Measurements from ENCODE around the gene GCC2. TPM values are rescaled to one million over a fixed set of nuclear protein-coding genes. Genes with fewer than 3 reads are reported as not detected.
"Not testable (repeated sequence)": the region's sequence is repeated elsewhere in the genome, so short reads cannot be mapped to it uniquely, and the experiment has no call there.

Gene GCC2
- total RNA-seq, 2 experiments from 2014 or later, result 46.2 to 53.4 TPM

DNA sequence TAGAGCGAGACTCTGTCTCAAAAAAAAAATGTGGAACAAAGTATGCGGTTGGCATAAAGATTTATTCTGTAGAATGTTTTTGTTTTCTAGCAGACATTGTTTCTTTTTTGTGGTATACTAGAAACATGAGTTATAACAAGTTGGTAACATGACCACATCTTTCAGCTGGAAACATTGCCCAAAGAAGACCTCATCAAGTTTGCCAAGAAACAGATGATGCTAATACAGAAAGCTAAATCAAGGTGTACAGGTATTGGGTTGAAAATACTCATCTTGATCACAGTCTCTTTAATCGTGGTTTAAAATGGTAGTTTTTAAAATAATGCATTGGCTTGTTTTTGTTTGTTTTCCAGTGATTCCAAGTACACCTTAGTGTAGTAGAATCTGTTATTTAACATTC is 1.9 kb downstream of the GCC2 start:
- peak overlapping the region; percentile 94 for H3K4me3 Mint-ChIP-seq
- ChIA-PET POLR2A (no interaction called here), CTCF (interaction anchor here (0.6 kb wide), 1 partner anchor 502 kb away, joined by 3 read pairs; no protein-coding TSS in a partner anchor)
- H3K4me1 Mint-ChIP-seq, result peaks cover 39% of the 10 kb centered on the region
- no peaks in the 10 kb centered on the region for H3K9me3 Mint-ChIP-seq
- no peaks in the 10 kb centered on the region for H3K27me3 Mint-ChIP-seq
- H3K27ac Mint-ChIP-seq, result peak overlapping the region; percentile 46
- DNase-seq, result no peak
- peaks cover 46% of the 10 kb centered on the region for H3K36me3 Mint-ChIP-seq (ENCODE audit: low read depth)

DNA sequence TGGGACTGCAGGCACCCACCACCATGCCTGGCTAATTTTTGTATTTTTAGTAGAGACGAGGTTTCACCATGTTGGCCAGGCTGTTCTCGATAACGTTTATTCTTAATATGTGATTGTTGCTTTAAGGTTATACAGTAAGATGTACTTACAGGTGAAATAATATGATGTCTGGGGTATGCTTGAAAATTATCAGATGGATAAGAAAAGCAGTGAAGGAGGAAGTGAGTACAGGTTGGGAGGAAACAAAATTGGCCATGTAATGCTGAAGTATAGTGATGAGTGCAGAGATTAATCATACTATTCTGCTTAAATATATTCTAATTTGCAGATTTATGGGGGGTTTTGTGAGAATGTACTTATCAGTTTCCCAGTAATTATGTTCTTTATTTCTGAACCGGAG is 3.0 kb downstream of the GCC2 start:
- peaks cover 43% of the 10 kb centered on the region for H3K4me1 Mint-ChIP-seq
- no peak overlapping the region for H3K27ac Mint-ChIP-seq
- H3K9me3 Mint-ChIP-seq, result peaks cover 4% of the 10 kb centered on the region
- no peaks in the 10 kb centered on the region for H3K27me3 Mint-ChIP-seq
- ChIA-PET POLR2A (no interaction called here), CTCF (no interaction called here)
- no peak overlapping the region for H3K4me3 Mint-ChIP-seq
- H3K36me3 Mint-ChIP-seq (ENCODE audit: low read depth), result peaks cover 55% of the 10 kb centered on the region
- no peak for DNase-seq

DNA sequence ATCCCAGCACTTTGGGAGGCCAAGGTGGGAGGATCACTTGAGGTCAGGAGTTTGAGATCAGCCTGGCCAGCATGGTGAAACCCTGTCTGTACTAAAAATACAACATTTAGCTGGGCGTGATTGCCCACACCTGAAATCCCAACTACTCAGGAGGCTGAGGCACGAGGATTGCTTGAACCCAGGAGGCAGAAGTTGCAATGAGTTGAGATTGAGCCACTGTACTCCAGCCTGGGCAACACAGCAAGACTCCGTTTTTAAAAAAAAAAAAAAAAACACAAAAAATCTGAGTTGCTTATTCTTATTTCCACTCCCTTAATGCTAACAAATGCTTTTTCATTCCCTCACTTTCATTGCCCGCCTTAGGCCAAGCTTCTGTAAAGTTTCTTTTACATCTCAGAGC is 4.5 kb downstream of the GCC2 start:
- peaks cover 71% of the 10 kb centered on the region for H3K36me3 Mint-ChIP-seq (ENCODE audit: low read depth)
- CTCF ChIA-PET, result interaction anchor here (1.3 kb wide), 1 partner anchor 82 kb away, joined by 3 read pairs; no protein-coding TSS in a partner anchor
- peaks cover 48% of the 10 kb centered on the region for H3K4me1 Mint-ChIP-seq
- H3K27me3 Mint-ChIP-seq, H3K27ac Mint-ChIP-seq, DNase-seq, H3K4me3 Mint-ChIP-seq, POLR2A ChIA-PET: not testable (repeated sequence)
- peaks cover 19% of the 10 kb centered on the region for H3K9me3 Mint-ChIP-seq

DNA sequence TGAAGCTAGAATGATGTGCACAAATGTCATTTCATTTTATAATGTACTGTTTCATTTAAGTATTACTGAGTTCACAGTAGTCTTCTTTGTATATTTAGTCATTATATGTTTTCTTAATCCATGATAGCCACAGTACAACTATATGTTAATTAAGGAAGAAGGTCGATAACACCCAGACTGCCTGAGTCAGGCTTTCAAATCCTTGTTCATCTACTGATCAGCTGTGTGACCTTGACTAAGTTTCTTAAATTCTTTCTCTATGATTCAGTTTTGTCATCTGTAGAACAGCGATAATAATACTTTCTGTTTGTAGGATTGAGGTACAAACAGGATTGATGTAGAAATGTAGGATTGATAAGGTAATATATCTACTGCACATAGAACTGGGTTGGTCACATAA is 5.4 kb downstream of the GCC2 start:
- Mint-ChIP-seq H3K36me3 (ENCODE audit: low read depth) (peaks cover 76% of the 10 kb centered on the region), H3K4me1 (peaks cover 50% of the 10 kb centered on the region), H3K27me3 (no peaks in the 10 kb centered on the region), H3K27ac (no peak overlapping the region), H3K9me3 (peaks cover 26% of the 10 kb centered on the region), H3K4me3 (no peak overlapping the region)
- CTCF ChIA-PET, result no interaction called here
- DNase-seq, result no peak
- POLR2A ChIA-PET, result no interaction called here

DNA sequence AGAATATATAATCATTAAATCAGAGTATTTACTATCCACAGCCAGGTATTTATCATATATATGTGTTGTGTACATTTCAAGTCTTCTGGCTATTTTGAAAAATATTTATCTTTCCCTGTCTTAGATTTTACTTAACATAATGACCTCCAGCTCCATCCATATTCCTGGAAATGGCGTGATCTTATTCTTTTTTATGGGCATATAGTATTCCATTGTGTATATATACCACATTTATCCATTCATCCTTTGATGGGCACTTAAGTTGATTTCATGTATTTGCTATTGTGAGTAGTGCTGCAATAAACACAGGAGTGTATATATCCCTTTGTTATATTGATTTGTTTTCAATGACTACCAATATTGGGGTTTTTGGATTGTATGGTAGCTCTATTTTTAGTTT is 6.6 kb downstream of the GCC2 start:
- DNase-seq, result no peak
- H3K27ac Mint-ChIP-seq, result no peak overlapping the region
- peaks cover 79% of the 10 kb centered on the region for H3K36me3 Mint-ChIP-seq (ENCODE audit: low read depth)
- H3K4me1 Mint-ChIP-seq, result peaks cover 49% of the 10 kb centered on the region
- peaks cover 27% of the 10 kb centered on the region for H3K9me3 Mint-ChIP-seq
- ChIA-PET CTCF (interaction anchor here (0.8 to 1.0 kb wide), 2 partner anchors 8 to 31 kb away, joined by 3 read pairs; no protein-coding TSS in a partner anchor), POLR2A (no interaction called here)
- no peak overlapping the region for H3K4me3 Mint-ChIP-seq
- H3K27me3 Mint-ChIP-seq, result no peaks in the 10 kb centered on the region

DNA sequence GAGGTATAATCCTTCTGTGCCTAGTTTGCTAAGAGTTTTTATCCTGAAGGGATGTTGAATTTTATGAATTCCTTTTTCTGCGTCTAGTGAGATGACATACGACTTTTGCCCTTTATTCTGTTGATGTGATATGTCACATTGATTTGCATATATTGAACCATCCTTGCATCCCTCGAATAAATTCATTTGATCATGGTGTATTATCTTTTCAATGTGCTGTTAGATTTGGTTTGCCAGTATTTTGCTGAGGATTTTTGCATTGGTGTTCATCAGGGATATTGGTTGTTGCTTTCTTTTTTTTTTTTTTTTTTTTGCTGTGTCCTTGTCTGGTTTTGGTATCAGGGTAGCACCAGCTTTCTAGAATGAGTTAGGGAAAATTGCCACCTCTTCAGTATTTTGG is 9.1 kb downstream of the GCC2 start:
- Mint-ChIP-seq H3K27me3 (no peaks in the 10 kb centered on the region), H3K4me1 (peaks cover 40% of the 10 kb centered on the region), H3K36me3 (ENCODE audit: low read depth) (peaks cover 79% of the 10 kb centered on the region), H3K9me3 (peaks cover 30% of the 10 kb centered on the region), H3K4me3 (no peak overlapping the region), H3K27ac (no peak overlapping the region)
- CTCF ChIA-PET, result no interaction called here
- no peak for DNase-seq
- POLR2A ChIA-PET, result no interaction called here

DNA sequence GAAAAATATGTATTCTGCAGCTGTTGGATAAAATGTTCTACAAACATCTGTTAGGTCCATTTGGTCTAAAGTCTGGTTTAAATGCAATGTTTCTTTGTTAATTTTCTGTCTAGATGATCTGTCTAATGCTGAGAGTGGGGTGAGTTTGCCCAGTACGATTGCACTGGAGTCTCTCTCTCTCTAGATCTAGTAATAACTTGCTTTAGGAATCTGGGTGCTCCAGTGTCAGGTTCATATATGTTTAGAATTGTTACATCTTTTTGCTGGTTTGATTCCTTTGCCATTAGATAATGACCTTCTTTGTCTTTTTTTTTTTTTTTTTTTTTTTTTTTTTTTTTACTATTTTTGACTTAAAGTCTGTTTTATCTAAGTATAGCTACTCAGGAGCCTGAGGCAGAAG is 10.4 kb downstream of the GCC2 start:
- Mint-ChIP-seq H3K36me3 (ENCODE audit: low read depth) (peaks cover 84% of the 10 kb centered on the region), H3K27me3 (no peaks in the 10 kb centered on the region), H3K4me1 (peaks cover 39% of the 10 kb centered on the region), H3K4me3 (no peak overlapping the region), H3K27ac (no peak overlapping the region), H3K9me3 (peaks cover 35% of the 10 kb centered on the region)
- CTCF ChIA-PET, result no interaction called here
- POLR2A ChIA-PET, result no interaction called here
- no peak for DNase-seq

DNA sequence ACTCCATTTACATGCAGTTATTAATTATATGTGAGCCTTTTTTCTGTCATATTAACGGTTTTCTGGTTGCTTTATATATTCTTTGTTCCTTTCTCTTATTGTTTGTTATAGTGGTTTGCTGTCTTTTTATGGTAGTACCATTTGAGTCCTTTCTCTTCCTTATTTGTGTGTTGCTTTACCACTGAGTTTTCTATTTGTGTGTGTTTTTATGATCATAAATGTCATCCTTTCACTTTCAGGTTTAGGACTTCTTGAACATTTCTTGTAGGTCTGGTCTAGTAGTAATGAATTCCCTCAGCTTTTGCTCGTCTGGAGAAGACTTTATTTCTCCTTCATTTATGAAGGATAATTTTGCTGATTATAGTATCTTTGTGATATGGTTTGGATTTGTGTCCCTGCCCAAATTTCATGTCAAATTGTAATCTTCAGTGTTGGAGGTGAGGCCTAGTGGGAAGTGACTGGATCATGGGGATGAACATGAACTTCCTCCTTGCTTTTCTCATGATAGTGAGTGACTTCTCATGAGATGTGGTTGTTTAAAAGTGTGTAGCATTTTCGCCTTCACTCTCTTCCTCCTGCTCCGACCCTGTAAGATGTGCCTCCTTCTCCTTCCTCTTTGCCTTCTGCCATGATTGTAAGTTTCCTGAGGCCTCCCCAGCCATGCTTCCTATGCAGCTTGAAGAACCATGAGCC is 11.5 kb downstream of the GCC2 start:
- Mint-ChIP-seq H3K27ac (peak overlapping the region; percentile 0), H3K9me3 (peaks cover 35% of the 10 kb centered on the region), H3K4me1 (peaks cover 39% of the 10 kb centered on the region), H3K4me3 (no peak overlapping the region), H3K36me3 (ENCODE audit: low read depth) (peaks cover 84% of the 10 kb centered on the region), H3K27me3 (no peaks in the 10 kb centered on the region)
- CTCF ChIA-PET, result interaction anchor here (0.6 kb wide), 1 partner anchor 393 kb away, joined by 3 read pairs; no protein-coding TSS in a partner anchor
- no peak for DNase-seq
- POLR2A ChIA-PET, result no interaction called here

DNA sequence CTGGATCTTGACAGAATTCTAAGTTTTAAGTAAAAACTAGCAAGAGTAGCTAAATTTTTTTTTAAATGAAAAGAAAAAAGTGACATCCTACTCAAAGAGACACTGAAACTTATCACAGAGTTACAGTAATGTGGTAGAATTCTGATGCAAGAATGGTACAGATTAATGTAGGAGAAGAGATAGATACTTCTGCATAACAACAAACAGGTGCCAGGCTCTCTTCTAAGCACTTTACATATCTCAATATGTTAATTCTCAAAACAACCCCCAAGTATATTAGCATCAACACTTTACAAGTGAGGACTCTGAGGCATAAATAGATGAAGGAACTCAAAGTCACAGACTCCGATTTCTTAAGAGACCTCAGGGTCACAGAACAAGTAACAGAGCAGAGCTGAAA is 28.1 kb downstream of the GCC2 start:
- H3K4me1 Mint-ChIP-seq, result peaks cover 3% of the 10 kb centered on the region
- H3K27ac Mint-ChIP-seq, result no peak overlapping the region
- H3K36me3 Mint-ChIP-seq (ENCODE audit: low read depth), result peaks cover 54% of the 10 kb centered on the region

DNA sequence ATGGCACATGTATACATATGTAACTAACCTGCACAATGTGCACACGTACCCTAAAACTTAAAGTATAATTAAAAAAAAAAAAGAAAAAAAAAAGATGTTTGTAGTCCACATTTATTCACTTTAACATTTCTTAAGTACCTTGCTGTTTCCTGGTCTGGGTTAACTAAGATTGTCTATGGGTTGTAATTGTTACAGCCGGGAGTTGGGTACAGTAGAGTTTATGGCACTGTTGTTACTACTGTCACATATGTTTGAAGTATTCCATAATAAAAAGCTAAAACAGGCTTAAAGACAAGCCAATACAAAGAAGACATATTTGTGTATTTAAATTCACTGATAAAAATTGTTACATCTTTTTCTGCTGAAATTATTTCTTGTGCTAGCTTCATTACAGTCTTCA is 36.2 kb downstream of the GCC2 start:
- no peak overlapping the region for H3K4me3 Mint-ChIP-seq
- peaks cover 48% of the 10 kb centered on the region for H3K36me3 Mint-ChIP-seq (ENCODE audit: low read depth)

More for the DNA sequence above, 28.1 kb downstream of the GCC2 start:
- no peaks in the 10 kb centered on the region for H3K9me3 Mint-ChIP-seq
- H3K27me3 Mint-ChIP-seq, result no peaks in the 10 kb centered on the region
- ChIA-PET POLR2A (no interaction called here), CTCF (interaction anchor here (1.3 kb wide), 1 partner anchor 9 kb away, joined by 3 read pairs; no protein-coding TSS in a partner anchor)
- DNase-seq, result no peak
- no peak overlapping the region for H3K4me3 Mint-ChIP-seq

DNA sequence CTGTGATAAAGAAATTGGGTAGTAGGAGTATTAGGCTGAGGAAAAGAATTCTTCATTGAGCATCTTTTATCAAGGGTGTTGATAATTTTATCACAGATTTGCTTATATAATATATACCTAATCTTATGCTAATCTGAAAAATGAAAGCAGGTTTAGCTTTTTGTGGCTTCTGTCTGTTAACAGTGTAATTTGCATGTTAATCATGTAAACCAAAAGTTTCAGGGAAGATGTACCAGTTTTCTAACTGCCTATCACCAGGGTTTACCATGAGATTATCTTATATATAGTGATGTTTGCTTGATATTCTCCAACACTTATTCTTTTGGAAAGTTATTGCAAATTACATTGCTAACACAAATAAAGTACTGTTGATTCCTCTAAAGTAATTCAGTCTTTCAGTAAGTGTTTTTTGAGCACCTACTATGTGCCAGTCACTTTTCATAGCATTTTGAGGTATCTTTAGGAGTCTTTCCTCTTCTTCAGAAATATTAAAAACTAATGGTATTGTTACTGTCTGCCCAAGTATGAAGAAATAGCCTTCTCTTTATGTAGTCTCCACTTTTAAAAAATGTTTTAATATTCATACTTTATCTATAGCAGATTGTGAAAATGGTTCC is 41.6 kb downstream of the GCC2 start:
- Mint-ChIP-seq H3K9me3 (no peaks in the 10 kb centered on the region), H3K27me3 (no peaks in the 10 kb centered on the region), H3K4me1 (peaks cover 4% of the 10 kb centered on the region), H3K4me3 (no peak overlapping the region), H3K36me3 (ENCODE audit: low read depth) (peaks cover 45% of the 10 kb centered on the region), H3K27ac (no peak overlapping the region)
- no peak for DNase-seq
- ChIA-PET CTCF (no interaction called here), POLR2A (no interaction called here)

More for the DNA sequence above, 36.2 kb downstream of the GCC2 start:
- Mint-ChIP-seq H3K4me1 (no peaks in the 10 kb centered on the region), H3K27ac (no peak overlapping the region), H3K9me3 (peaks cover 2% of the 10 kb centered on the region), H3K27me3 (no peaks in the 10 kb centered on the region)
- ChIA-PET CTCF (no interaction called here), POLR2A (no interaction called here)
- no peak for DNase-seq

DNA sequence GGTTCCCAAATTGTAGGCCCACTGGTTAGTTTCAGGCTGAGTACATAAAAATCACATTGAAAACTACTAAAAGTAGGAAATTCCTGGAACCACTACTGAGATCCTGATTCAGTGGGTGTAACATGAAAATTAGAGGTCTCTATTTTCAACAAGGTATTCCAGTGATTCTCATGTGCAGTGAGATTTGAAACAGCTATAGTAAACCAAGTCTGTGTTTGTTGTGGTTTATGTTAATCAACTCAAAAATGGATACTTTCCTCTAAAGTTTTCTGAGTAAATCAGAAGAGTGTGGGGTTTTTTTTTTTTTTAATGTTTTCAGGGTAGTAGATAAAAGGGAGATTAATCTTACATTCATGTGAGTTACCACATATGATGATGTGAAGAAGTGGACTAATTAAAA is 42.8 kb downstream of the GCC2 start:
- CTCF ChIA-PET, result no interaction called here
- POLR2A ChIA-PET, result no interaction called here
- no peak overlapping the region for H3K27ac Mint-ChIP-seq

DNA sequence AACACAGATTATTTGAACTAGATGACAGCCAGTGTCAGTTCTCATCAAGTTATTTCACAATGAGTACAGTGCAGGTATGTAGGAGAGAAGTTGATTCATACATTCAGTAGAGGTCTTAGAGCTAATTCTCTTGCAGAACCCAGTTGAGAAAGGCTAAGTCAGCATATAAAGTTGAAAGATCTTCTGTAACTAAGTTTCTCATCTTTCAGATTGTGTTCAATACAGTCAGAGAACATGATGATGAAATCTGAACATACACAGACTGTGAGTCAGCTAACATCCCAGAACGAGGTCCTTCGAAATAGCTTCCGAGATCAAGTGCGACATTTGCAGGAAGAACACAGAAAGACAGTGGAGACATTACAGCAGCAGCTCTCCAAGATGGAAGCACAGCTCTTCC is 43.4 kb downstream of the GCC2 start:
- Mint-ChIP-seq H3K36me3 (ENCODE audit: low read depth) (peaks cover 48% of the 10 kb centered on the region), H3K27ac (no peak overlapping the region), H3K4me3 (no peak overlapping the region), H3K9me3 (no peaks in the 10 kb centered on the region), H3K27me3 (no peaks in the 10 kb centered on the region), H3K4me1 (peaks cover 4% of the 10 kb centered on the region)
- POLR2A ChIA-PET, result no interaction called here
- CTCF ChIA-PET, result no interaction called here
- DNase-seq, result no peak

More for the DNA sequence above, 42.8 kb downstream of the GCC2 start:
- no peaks in the 10 kb centered on the region for H3K9me3 Mint-ChIP-seq
- peaks cover 4% of the 10 kb centered on the region for H3K4me1 Mint-ChIP-seq
- no peak overlapping the region for H3K4me3 Mint-ChIP-seq
- no peaks in the 10 kb centered on the region for H3K27me3 Mint-ChIP-seq
- H3K36me3 Mint-ChIP-seq (ENCODE audit: low read depth), result peaks cover 45% of the 10 kb centered on the region
- DNase-seq, result no peak

DNA sequence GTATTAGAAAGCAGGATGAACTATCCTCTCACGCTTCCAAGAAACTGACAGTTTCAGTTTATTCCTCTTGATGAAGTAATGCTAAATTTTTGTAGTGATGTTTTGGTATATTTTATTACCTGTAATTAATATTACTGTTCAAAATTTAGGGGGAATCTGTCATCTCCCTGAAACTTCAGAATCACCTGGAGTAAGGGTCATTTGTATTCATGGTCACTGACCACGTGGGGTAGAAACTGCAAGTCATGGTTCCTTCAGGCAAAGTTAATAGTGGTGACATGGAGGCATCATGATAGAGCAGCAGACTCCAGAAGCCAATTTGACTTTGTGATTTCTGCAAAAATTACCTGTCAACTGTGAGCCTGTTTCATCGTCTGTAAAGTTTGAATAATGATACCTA is 47.2 kb downstream of the GCC2 start:
- H3K9me3 Mint-ChIP-seq, CTCF ChIA-PET, H3K4me1 Mint-ChIP-seq, DNase-seq, H3K27me3 Mint-ChIP-seq, H3K4me3 Mint-ChIP-seq, H3K27ac Mint-ChIP-seq, POLR2A ChIA-PET: not testable (repeated sequence)
- peaks cover 48% of the 10 kb centered on the region for H3K36me3 Mint-ChIP-seq (ENCODE audit: low read depth)
